Muscle layer of colon (tissue), 2 donors: ENCODE results near the gene BGLAP.

Source experiments
- H3K27ac ChIP-seq: one replicate; pipeline ENCODE4 v1.7.0; 2013; ENCODE audit warnings: low read depth, mild to moderate bottlenecking, low read length, moderate library complexity
- H3K27me3 ChIP-seq, 2 donors: one replicate each; pipeline ENCODE4 v1.7.0; 2013; ENCODE audit warnings: low read length in 2 of 2, mild to moderate bottlenecking in 2 of 2; ENCODE audit not compliant: insufficient read depth in 2 of 2, control insufficient read depth in 1 of 2
- H3K36me3 ChIP-seq: one replicate; pipeline ENCODE4 v1.7.0; 2013; ENCODE audit warnings: mild to moderate bottlenecking, low read length; ENCODE audit not compliant: insufficient read depth
- H3K4me1 ChIP-seq: one replicate; pipeline ENCODE4 v1.7.0; 2013; ENCODE audit warnings: mild to moderate bottlenecking, low read length; ENCODE audit not compliant: insufficient read depth
- H3K4me3 ChIP-seq, 2 donors: one replicate each; pipeline ENCODE4 v1.7.0; 2013; ENCODE audit warnings: low read length in 2 of 2, low read depth in 1 of 2, mild to moderate bottlenecking in 1 of 2, moderate library complexity in 1 of 2
- H3K9ac ChIP-seq: one replicate; pipeline ENCODE4 v1.7.0; 2013; ENCODE audit warnings: low read length
- H3K9me3 ChIP-seq: one replicate; pipeline ENCODE4 v1.7.0; 2013; ENCODE audit warnings: mild to moderate bottlenecking, low read length
- donor health status: abdominal sarcoma.
- donor health status: Adenocarcinoma of cecum.

Gene BGLAP

DNA sequence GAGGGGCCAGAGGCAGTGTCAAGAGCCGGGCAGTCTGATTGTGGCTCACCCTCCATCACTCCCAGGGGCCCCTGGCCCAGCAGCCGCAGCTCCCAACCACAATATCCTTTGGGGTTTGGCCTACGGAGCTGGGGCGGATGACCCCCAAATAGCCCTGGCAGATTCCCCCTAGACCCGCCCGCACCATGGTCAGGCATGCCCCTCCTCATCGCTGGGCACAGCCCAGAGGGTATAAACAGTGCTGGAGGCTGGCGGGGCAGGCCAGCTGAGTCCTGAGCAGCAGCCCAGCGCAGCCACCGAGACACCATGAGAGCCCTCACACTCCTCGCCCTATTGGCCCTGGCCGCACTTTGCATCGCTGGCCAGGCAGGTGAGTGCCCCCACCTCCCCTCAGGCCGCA is at the start of gene BGLAP:
Gene BGLAP (plus strand): TSS at position 259 of the 400 bp plus-strand sequence. CDS start 48 bp downstream, at position 307.
- H3K4me3 ChIP-seq, result no peak within 1 kb of the TSS
- H3K9ac ChIP-seq, result no peak within 1 kb of the TSS
- H3K27ac ChIP-seq, result no peak within 1 kb of the TSS
- peaks cover 18 to 27% of the 10 kb centered on the region in 2 donors for H3K27me3 ChIP-seq
- peaks cover 2% of the 10 kb centered on the region for H3K4me1 ChIP-seq
- peaks cover 31% of the 10 kb centered on the region for H3K36me3 ChIP-seq
- no peaks in the 10 kb centered on the region for H3K9me3 ChIP-seq

DNA sequence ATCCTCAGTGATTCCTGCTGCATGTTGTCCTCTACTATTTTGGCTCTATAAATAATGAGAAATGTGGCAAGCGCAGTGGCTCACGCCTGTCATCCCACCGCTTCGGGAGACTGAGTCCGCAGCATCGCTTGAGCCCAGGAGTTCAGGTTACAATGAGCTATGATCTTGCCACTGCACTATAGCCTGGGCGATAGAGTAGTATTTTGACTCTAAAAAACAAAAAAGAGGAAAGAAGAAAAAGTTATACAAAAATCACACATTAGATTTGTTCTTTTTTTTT is 48.8 kb upstream of the BGLAP start:
- peak overlapping the region; percentile 4 to 97 for H3K4me3 ChIP-seq
- no peaks in the 10 kb centered on the region for H3K36me3 ChIP-seq
- no peaks in the 10 kb centered on the region for H3K9me3 ChIP-seq
- peaks cover 22% of the 10 kb centered on the region for H3K4me1 ChIP-seq
- no peaks in the 10 kb centered on the region for H3K27me3 ChIP-seq
- peak overlapping the region; percentile 47 for H3K9ac ChIP-seq
- peak overlapping the region; percentile 65 for H3K27ac ChIP-seq

DNA sequence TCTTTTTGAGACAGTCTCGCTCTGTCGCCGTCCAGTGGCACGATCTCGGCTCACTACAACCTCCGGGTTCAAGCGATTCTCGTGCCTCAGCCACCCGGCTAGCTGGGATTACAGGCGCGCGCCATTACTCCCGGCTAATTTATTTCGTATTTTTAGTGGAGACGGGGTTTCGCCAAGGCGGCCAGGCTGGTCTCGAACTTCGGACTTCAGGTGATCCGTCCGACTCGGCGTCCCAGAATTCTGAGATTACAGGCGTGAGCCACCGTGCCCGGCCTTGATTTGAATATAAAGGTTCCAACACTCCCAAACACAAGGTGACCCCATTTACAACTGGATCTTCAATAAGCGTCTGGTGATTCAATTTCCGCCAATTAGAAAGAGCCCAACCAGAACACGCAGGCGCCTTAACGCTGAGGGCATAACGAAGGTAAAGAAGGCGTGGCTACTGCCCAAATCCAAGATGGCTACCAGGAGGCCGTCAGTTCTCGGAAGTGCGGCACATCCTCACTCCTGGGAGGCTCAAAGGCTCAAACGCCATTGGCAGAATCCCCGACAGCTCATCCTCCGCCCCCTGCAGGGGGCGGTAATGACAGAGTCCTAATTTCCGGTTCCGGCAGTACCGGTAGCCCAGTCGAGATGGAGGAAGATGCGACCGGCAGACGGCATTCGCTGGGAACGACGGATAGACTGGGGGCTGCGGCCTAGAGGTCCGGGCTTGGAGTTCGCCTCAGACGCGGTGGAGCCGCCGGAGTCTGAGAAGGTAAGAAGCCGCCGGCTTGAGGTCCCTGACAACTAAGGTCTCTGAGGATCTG is 48.3 kb upstream of the BGLAP start, which contains the start of gene SLC25A44:
Gene SLC25A44 (plus strand): TSS at position 617 of the 812 bp plus-strand sequence. CDS start 5,744 bp downstream, outside the sequence.
- Histone ChIP-seq H3K27me3 (no peaks in the 10 kb centered on the region), H3K9ac (peak within 1 kb of the TSS; percentile 90), H3K27ac (peak within 1 kb of the TSS; percentile 65), H3K36me3 (no peaks in the 10 kb centered on the region), H3K9me3 (no peaks in the 10 kb centered on the region), H3K4me1 (peaks cover 22% of the 10 kb centered on the region), H3K4me3 (peak within 1 kb of the TSS; percentile 27 to 97)

DNA sequence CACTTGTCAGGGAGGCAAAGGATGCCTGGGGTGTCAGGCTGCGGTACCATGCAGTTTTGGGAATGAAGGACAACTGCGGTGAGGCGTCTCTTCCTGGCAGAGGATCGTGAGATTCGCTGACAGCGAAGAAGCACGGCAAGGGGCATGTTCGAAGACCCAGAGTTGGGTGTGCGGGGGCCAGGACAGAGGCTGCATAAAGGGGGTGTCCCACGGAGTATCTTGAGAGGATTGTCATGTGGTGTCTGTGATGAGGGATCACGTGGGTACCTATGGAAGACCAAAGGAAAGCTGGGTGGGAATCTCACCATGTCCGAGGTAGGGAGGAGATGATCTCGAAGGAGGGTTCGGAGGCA is 47.7 kb upstream of the BGLAP start:
- Histone ChIP-seq H3K9ac (peak overlapping the region; percentile 90), H3K4me1 (peaks cover 22% of the 10 kb centered on the region), H3K9me3 (no peaks in the 10 kb centered on the region), H3K27me3 (no peaks in the 10 kb centered on the region), H3K4me3 (peak overlapping the region; percentile 27 to 97), H3K36me3 (peaks cover 3% of the 10 kb centered on the region), H3K27ac (peak overlapping the region; percentile 15)

DNA sequence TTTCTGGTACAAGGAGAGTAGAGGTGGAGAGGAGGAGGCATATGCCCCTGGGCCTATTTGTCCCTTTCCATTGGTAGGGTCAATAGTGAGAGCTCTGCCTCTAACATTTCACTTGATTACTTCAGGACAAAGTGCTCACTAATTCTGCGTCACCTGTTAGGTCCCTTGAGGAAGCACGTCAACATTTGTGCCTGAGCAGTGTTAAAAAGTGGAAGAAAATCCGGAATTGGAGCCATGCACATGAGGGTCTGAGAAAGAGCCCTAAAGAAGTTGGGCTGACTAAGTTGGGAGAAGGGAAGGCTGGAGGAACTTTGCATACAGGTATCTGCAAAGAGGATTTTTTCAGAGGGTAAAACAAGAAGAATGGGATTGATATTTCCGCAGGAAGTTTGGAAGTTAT is 46.1 kb upstream of the BGLAP start:
- Histone ChIP-seq H3K9me3 (no peaks in the 10 kb centered on the region), H3K27me3 (no peaks in the 10 kb centered on the region), H3K4me3 (no peak overlapping the region), H3K27ac (no peak overlapping the region), H3K4me1 (peaks cover 22% of the 10 kb centered on the region), H3K9ac (no peak overlapping the region), H3K36me3 (peaks cover 17% of the 10 kb centered on the region)

DNA sequence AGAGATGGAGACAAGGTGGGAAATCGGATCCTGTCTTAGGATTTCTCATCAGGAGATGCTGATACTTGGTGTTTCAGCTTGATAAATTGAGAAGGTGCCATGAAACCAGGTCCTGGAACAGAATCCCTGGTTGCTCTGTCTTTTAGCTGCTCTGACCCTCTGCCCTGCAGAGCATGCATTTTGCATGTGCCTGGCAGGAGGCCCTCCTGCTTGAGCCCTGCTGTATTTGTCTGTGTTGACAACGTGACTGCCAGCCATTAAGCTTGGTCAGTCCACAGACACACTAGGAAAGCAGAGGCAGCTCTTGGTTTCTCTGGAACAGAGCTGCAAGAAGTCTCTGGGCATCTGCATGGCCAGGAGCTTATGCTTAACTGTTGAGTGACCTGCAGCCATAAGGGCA is 45.5 kb upstream of the BGLAP start:
- Histone ChIP-seq H3K4me1 (peaks cover 22% of the 10 kb centered on the region), H3K9me3 (no peaks in the 10 kb centered on the region), H3K9ac (no peak overlapping the region), H3K27ac (no peak overlapping the region), H3K36me3 (peaks cover 17% of the 10 kb centered on the region), H3K4me3 (no peak overlapping the region), H3K27me3 (no peaks in the 10 kb centered on the region)

DNA sequence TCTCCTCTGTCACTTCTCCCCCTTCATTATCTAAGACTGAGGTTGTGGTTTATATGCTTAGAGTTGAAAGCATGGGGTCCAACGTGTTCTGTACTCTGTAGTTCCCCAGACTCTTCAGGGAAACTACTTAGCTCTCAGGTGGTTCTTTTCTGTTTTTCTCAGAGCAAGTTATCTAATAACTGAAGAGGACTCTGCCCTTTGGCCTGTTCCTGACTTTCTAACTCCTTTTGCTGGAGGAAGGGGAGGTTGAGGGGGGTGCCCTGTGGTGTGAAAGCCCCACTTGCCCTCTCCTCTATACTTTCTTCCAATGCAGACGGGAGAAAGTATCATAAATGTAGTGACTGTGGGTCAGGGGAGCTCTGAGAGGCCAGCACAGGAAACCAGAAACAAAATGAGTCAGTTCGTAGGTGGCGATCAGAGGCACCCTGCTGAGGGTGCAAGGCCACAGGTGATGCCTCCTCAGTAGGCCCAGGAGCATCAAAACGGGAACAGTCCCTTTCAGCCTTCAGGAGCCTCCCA is 43.1 kb upstream of the BGLAP start:
- no peak overlapping the region for H3K4me3 ChIP-seq
- H3K4me1 ChIP-seq, result peaks cover 33% of the 10 kb centered on the region
- no peak overlapping the region for H3K27ac ChIP-seq
- no peaks in the 10 kb centered on the region for H3K9me3 ChIP-seq
- H3K9ac ChIP-seq, result no peak overlapping the region
- H3K36me3 ChIP-seq, result peaks cover 26% of the 10 kb centered on the region
- H3K27me3 ChIP-seq, result no peaks in the 10 kb centered on the region

DNA sequence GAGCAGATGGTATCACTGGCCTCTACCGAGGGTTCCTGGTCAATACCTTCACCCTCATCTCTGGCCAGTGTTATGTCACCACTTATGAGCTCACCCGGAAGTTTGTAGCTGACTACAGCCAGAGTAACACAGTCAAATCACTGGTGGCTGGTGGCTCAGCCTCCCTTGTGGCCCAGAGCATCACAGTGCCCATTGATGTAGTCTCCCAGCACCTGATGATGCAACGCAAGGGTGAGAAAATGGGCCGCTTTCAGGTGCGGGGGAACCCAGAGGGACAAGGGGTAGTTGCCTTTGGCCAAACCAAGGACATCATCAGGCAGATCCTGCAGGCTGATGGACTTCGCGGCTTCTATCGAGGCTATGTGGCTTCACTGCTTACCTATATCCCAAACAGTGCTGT is 41.9 kb upstream of the BGLAP start:
- Histone ChIP-seq H3K27me3 (no peaks in the 10 kb centered on the region), H3K9me3 (no peaks in the 10 kb centered on the region), H3K9ac (no peak overlapping the region), H3K4me1 (peaks cover 29% of the 10 kb centered on the region), H3K36me3 (peaks cover 26% of the 10 kb centered on the region), H3K4me3 (no peak overlapping the region), H3K27ac (no peak overlapping the region)

DNA sequence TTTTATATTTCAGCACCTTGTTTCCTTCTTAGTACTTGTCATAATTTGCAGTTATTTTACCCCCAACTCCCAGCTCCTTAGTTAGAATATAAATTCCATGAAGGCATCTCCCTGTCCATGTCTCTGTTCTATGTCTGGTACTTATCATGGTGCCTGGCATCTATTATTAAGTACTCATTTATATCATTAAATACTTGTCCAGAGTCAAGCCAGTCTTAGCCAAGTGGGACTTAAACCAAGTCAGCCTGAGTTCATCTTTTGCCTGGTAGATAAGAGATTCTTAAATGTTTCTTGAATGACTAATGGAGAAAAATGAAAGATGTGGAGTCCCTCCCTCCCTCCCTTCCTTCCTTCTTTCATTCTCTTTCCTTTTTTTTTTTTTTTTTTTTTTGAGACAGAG is 38.7 kb upstream of the BGLAP start:
- Histone ChIP-seq H3K4me1 (peaks cover 20% of the 10 kb centered on the region), H3K4me3 (no peak overlapping the region), H3K9me3 (no peaks in the 10 kb centered on the region), H3K27me3 (no peaks in the 10 kb centered on the region), H3K36me3 (peaks cover 40% of the 10 kb centered on the region), H3K27ac (no peak overlapping the region), H3K9ac (no peak overlapping the region)

DNA sequence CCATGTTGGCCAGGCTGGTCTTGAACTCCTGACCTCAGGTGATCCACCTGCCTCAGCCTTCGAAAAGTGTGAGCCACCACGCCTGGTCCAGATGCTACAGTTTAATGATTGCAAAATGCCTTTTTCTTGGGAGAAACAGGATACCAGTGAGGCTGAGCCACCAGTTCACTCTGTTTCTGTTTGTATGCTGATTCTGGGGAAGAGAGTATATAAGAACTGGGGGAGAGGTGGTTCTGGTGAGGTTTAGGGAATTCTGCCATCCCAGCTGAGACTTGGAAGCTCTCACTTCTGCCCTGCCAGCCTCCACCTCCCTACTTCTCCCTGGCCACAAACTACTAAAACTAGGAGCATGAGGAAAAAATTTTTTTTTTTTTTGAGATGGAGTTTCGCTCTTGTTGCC is 37.3 kb upstream of the BGLAP start:
- Histone ChIP-seq H3K27ac (no peak overlapping the region), H3K4me3 (no peak overlapping the region), H3K4me1 (peaks cover 20% of the 10 kb centered on the region), H3K36me3 (peaks cover 36% of the 10 kb centered on the region), H3K9ac (no peak overlapping the region), H3K9me3 (no peaks in the 10 kb centered on the region), H3K27me3 (no peaks in the 10 kb centered on the region)

DNA sequence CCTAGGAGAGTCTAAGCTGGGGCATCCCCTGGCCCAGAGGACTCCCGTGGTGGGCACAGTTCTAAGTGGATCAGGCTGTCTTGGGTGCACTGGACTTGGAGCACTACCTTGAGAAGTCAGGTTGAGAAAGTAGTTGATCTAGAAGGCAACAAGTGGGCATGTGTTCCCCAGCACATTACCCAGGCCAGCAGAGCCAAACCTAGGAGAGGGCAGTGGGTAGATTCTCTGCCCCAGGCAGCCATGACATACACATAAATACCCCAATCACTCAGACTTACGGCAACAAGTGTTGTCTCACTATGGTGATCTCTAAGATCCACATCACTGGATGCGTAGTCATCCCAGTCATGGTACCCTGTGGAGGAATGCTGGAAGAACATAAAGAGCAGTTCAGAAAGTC is 30.7 kb upstream of the BGLAP start:
- Histone ChIP-seq H3K9me3 (no peaks in the 10 kb centered on the region), H3K27me3 (no peaks in the 10 kb centered on the region), H3K9ac (no peak overlapping the region), H3K4me3 (no peak overlapping the region), H3K36me3 (peaks cover 32% of the 10 kb centered on the region), H3K4me1 (peaks cover 14% of the 10 kb centered on the region), H3K27ac (no peak overlapping the region)

DNA sequence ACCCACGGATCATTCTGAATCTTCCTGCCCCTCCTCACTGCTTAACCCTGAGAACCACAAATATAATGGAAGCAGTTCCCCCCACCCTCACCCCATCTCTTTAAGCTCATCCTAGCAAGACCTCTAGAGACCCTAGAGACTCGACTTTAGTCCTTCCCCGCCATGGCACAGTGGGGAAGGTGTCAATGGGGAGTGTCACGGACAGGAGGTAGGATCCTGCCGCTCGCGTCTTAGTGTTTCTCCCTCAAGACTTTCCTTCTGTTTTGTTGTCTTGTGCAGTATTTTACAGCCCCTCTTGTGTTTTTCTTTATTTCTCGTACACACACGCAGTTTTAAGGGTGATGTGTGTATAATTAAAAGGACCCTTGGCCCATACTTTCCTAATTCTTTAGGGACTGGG is 29.9 kb upstream of the BGLAP start:
- Histone ChIP-seq H3K27me3 (no peaks in the 10 kb centered on the region), H3K9me3 (no peaks in the 10 kb centered on the region), H3K4me3 (peak overlapping the region in 1 of 2 donors; percentile 83), H3K9ac (peak overlapping the region; percentile 96), H3K4me1 (peaks cover 14% of the 10 kb centered on the region), H3K36me3 (peaks cover 32% of the 10 kb centered on the region), H3K27ac (peak overlapping the region; percentile 88)
